Muscle of leg (tissue), 16 donors: Measurements from ENCODE around the gene AGBL1. TPM values are rescaled to one million over a fixed set of nuclear protein-coding genes. Genes with fewer than 3 reads are reported as not detected.

Experiments
- DNase-seq: peaks from one replicate; pipeline ENCODE4 v3.0.0; 2013
- H3K27ac ChIP-seq: one replicate; pipeline ENCODE4 v1.5.1; 2013; ENCODE audit warnings: mild to moderate bottlenecking, low read length, control low read depth
- H3K27me3 ChIP-seq: one replicate; pipeline ENCODE4 v1.6.1; 2013; ENCODE audit warnings: low read length; ENCODE audit not compliant: control insufficient read depth, insufficient read depth
- H3K36me3 ChIP-seq: one replicate; pipeline ENCODE4 v1.6.1; 2013; ENCODE audit warnings: low read length; ENCODE audit not compliant: control insufficient read depth, insufficient read depth
- H3K4me1 ChIP-seq: one replicate; pipeline ENCODE4 v1.6.1; 2013; ENCODE audit warnings: low read length; ENCODE audit not compliant: control insufficient read depth, insufficient read depth
- H3K4me3 ChIP-seq: one replicate; pipeline ENCODE4 v1.5.1; 2013; ENCODE audit warnings: low read length, control low read depth
- H3K9me3 ChIP-seq: replicated peaks from 2 replicates; pipeline ENCODE4 v1.6.1; 2013; ENCODE audit warnings: low read depth, low read length; ENCODE audit not compliant: control insufficient read depth
- WGBS: methylation state at CpG from one replicate; pipeline ENCODE4 v1.1.5; 2013; ENCODE audit warnings: missing lambda C conversion rate; ENCODE audit not compliant: insufficient coverage; 5-methylcytosine and 5-hydroxymethylcytosine counted together
- long read RNA-seq, 11 donors: transcript quantifications; one replicate each; lab custom pipeline, GENCODE V29; 2026
- polyA plus RNA-seq, 8 donors: library from polyadenylated mRNA; unstranded; fragments of 120-200 nt; gene quantifications; one replicate each; pipeline versions ENCODE4 v1.2.1 to v1.2.3, GENCODE V29; 2013; ENCODE audit warnings: inconsistent platforms in 1 of 8, low replicate concordance in 1 of 8; ENCODE audit not compliant: insufficient read length in 8 of 8, insufficient read depth in 1 of 8
- total RNA-seq: library from RNA; stranded (reverse); fragments of 120-200 nt; gene quantifications from one replicate; pipeline ENCODE4 v1.2.4, GENCODE V29; 2013

Gene AGBL1
- total RNA-seq, result 18.1 TPM
- polyA plus RNA-seq, result 10 to 100 TPM in 1 of 8 donors, 1 to 10 TPM in 7; 6.0 to 10.3 (median 7.6) TPM
- long read RNA-seq, donor 1, result 0 reads
- long read RNA-seq, donor 2, result 0 reads
- long read RNA-seq, donor 3, result 0 reads
- long read RNA-seq, donor 4, result 0 reads
- long read RNA-seq, donor 5, result 0 reads
- long read RNA-seq, donor 6, result 0 reads
- long read RNA-seq, donor 7, result 0 reads
- long read RNA-seq, donor 8, result 0 reads
- long read RNA-seq, donor 9, result 0 reads
- long read RNA-seq, donor 10, result 0 reads
- long read RNA-seq, donor 11, result 0 reads

GRCh38 chr15:86079508-86080266, at the start of gene AGBL1:
Gene AGBL1, plus strand, starts transcription at chr15:86079871.
- Histone ChIP-seq H3K4me1 (peaks cover 27% of the 10 kb centered on the region), H3K27ac (peak within 1 kb of the TSS; percentile 75), H3K27me3 (no peaks in the 10 kb centered on the region), H3K4me3 (peak within 1 kb of the TSS; percentile 11), H3K9me3 (no peaks in the 10 kb centered on the region), H3K36me3 (no peaks in the 10 kb centered on the region)
- WGBS, result 71% methylated on average over 23 of the region's 27 CpGs
- DNase-seq, result peak; percentile 59

- Histone ChIP-seq H3K27me3 (no peaks in the 10 kb centered on the region), H3K27ac (no peak overlapping the region), H3K4me1 (peaks cover 4% of the 10 kb centered on the region), H3K9me3 (no peaks in the 10 kb centered on the region), H3K4me3 (no peak overlapping the region), H3K36me3 (no peaks in the 10 kb centered on the region)
- no peak for DNase-seq
These were observed 44.8 kb upstream of the AGBL1 start for GRCh38 chr15:86034904-86035303.

GRCh38 chr15:86036243-86036642, 43.4 kb upstream of the AGBL1 start:
- Histone ChIP-seq H3K9me3 (no peaks in the 10 kb centered on the region), H3K27ac (no peak overlapping the region), H3K4me3 (no peak overlapping the region), H3K36me3 (no peaks in the 10 kb centered on the region), H3K4me1 (peaks cover 4% of the 10 kb centered on the region), H3K27me3 (no peaks in the 10 kb centered on the region)
- no peak for DNase-seq
- 100% methylated on average over 1 of the region's 1 CpG for WGBS

- Histone ChIP-seq H3K36me3 (no peaks in the 10 kb centered on the region), H3K27ac (no peak overlapping the region), H3K27me3 (no peaks in the 10 kb centered on the region), H3K9me3 (no peaks in the 10 kb centered on the region), H3K4me3 (no peak overlapping the region), H3K4me1 (peaks cover 4% of the 10 kb centered on the region)
- DNase-seq, result peak; percentile 8
- WGBS, result no CpG with 5 or more reads among the region's 1 CpG
These were observed 41.2 kb upstream of the AGBL1 start for GRCh38 chr15:86038491-86038890.

GRCh38 chr15:86040356-86041033, 39.2 kb upstream of the AGBL1 start:
- no peak overlapping the region for H3K4me3 ChIP-seq
- 88% methylated on average over 2 of the region's 6 CpGs for WGBS
- DNase-seq, result no peak
- no peaks in the 10 kb centered on the region for H3K36me3 ChIP-seq
- H3K9me3 ChIP-seq, result no peaks in the 10 kb centered on the region
- no peaks in the 10 kb centered on the region for H3K27me3 ChIP-seq
- H3K4me1 ChIP-seq, result peaks cover 4% of the 10 kb centered on the region
- no peak overlapping the region for H3K27ac ChIP-seq

- no peak for DNase-seq
- no peak overlapping the region for H3K4me3 ChIP-seq
- no peaks in the 10 kb centered on the region for H3K36me3 ChIP-seq
- H3K4me1 ChIP-seq, result peaks cover 4% of the 10 kb centered on the region
- H3K27me3 ChIP-seq, result no peaks in the 10 kb centered on the region
- WGBS, result 8% methylated on average over 2 of the region's 6 CpGs
- no peaks in the 10 kb centered on the region for H3K9me3 ChIP-seq
- H3K27ac ChIP-seq, result no peak overlapping the region
These were observed 38.3 kb upstream of the AGBL1 start for GRCh38 chr15:86041399-86041798.

GRCh38 chr15:86042226-86042625, 37.4 kb upstream of the AGBL1 start:
- H3K4me3 ChIP-seq, result no peak overlapping the region
- no peaks in the 10 kb centered on the region for H3K9me3 ChIP-seq
- WGBS, result 63% methylated on average over 1 of the region's 1 CpG
- no peak overlapping the region for H3K27ac ChIP-seq
- H3K4me1 ChIP-seq, result peaks cover 4% of the 10 kb centered on the region
- H3K36me3 ChIP-seq, result no peaks in the 10 kb centered on the region
- no peaks in the 10 kb centered on the region for H3K27me3 ChIP-seq
- no peak for DNase-seq

GRCh38 chr15:86044981-86045380, 34.7 kb upstream of the AGBL1 start:
- DNase-seq, result no peak
- Histone ChIP-seq H3K4me1 (no peaks in the 10 kb centered on the region), H3K4me3 (no peak overlapping the region), H3K9me3 (no peaks in the 10 kb centered on the region), H3K27me3 (no peaks in the 10 kb centered on the region), H3K27ac (no peak overlapping the region), H3K36me3 (no peaks in the 10 kb centered on the region)
- WGBS, result 0% methylated on average over 1 of the region's 1 CpG

- H3K9me3 ChIP-seq, result no peaks in the 10 kb centered on the region
- DNase-seq, result no peak
- no peaks in the 10 kb centered on the region for H3K36me3 ChIP-seq
- H3K4me1 ChIP-seq, result no peaks in the 10 kb centered on the region
- no CpG with 5 or more reads among the region's 6 CpGs for WGBS
- no peak overlapping the region for H3K4me3 ChIP-seq
- no peaks in the 10 kb centered on the region for H3K27me3 ChIP-seq
- no peak overlapping the region for H3K27ac ChIP-seq
These were observed 25.3 kb upstream of the AGBL1 start for GRCh38 chr15:86054338-86054737.

- Histone ChIP-seq H3K4me1 (peaks cover 8% of the 10 kb centered on the region), H3K9me3 (no peaks in the 10 kb centered on the region), H3K27ac (no peak overlapping the region), H3K27me3 (no peaks in the 10 kb centered on the region), H3K36me3 (no peaks in the 10 kb centered on the region), H3K4me3 (no peak overlapping the region)
- DNase-seq, result no peak
- 90% methylated on average over 3 of the region's 4 CpGs for WGBS
These were observed 24.0 kb upstream of the AGBL1 start for GRCh38 chr15:86055688-86056087.
